Heart left ventricle (tissue), 16 donors: Measurements from ENCODE around the gene KEAP1. TPM values are rescaled to one million over a fixed set of nuclear protein-coding genes. Genes with fewer than 3 reads are reported as not detected.

Experiments
- ATAC-seq, 4 donors: fragments of 200-7000 bp; cut with Tn5 transposase; one replicate each; pipeline ENCODE4 v1.9.1; 2020 to 2022; ENCODE audit warnings: moderate library complexity in 4 of 4, mild to moderate bottlenecking in 3 of 4, moderate number of reproducible peaks in 1 of 4
- DNase-seq, 5 donors: peaks; one replicate each; pipeline ENCODE4 v3.0.0-alpha.2; 2020
- H3K27ac ChIP-seq, 12 donors: fragments of 200-600 bp; sonication (generic) in 4 of 12; one replicate each; pipeline versions ENCODE4 v1.5.0 to v1.8.0; 2016 to 2022; ENCODE audit warnings: mild to moderate bottlenecking in 2 of 12
- H3K27me3 ChIP-seq, 9 donors: fragments of 200-600 bp; sonication (generic) in 2 of 9; one replicate each; pipeline versions ENCODE4 v1.5.1 to v1.8.0; 2016 to 2022; ENCODE audit warnings: mild to moderate bottlenecking in 3 of 9
- H3K36me3 ChIP-seq, 9 donors: fragments of 200-600 bp; sonication (generic) in 2 of 9; one replicate each; pipeline versions ENCODE4 v1.5.0 to v1.8.0; 2018 to 2022; ENCODE audit warnings: mild to moderate bottlenecking in 2 of 9
- H3K4me1 ChIP-seq, 12 donors: fragments of 200-600 bp; sonication (generic) in 4 of 12; one replicate each; pipeline versions ENCODE4 v1.5.0 to v1.8.0; 2016 to 2022; ENCODE audit warnings: mild to moderate bottlenecking in 3 of 12
- H3K4me3 ChIP-seq, 12 donors: fragments of 200-600 bp; sonication (generic) in 4 of 12; one replicate each; pipeline versions ENCODE4 v1.5.0 to v1.8.0; 2017 to 2022; ENCODE audit warnings: mild to moderate bottlenecking in 9 of 12, moderate library complexity in 4 of 12
- H3K9me3 ChIP-seq, 12 donors: fragments of 200-600 bp; sonication (generic) in 4 of 12; one replicate each; pipeline versions ENCODE4 v1.5.0 to v1.8.0; 2016 to 2022; ENCODE audit warnings: mild to moderate bottlenecking in 1 of 12
- POLR2A ChIP-seq, 2 donors: fragments of 450-650 bp; IDR thresholded peaks; one replicate each; pipeline ENCODE4 v1.6.1; 2017; ENCODE audit warnings: antibody characterized with exemption in 2 of 2, mild to moderate bottlenecking in 2 of 2, moderate library complexity in 2 of 2
- WGBS, 4 donors: extraction: QIAGEN DNeasy Blood & Tissue Kit in 2 of 4; methylation state at CpG; one replicate each; pipeline versions ENCODE4 v1.1.5 to v1.1.7; 2013 to 2018; 5-methylcytosine and 5-hydroxymethylcytosine counted together
- intact Hi-C, 10 donors: fragments of 100-400 bp; cut with DNase I; formaldehyde crosslinking; loops; one replicate each; pipeline versions ENCODE4 v1.11.1 to v1.14.2; 2022
- polyA plus RNA-seq, 2 donors: library from polyadenylated mRNA; stranded (reverse); fragments of 200-250 nt; gene quantifications; one replicate each; pipeline ENCODE4 v1.2.3, GENCODE V29; 2013
- total RNA-seq, 9 donors: library from RNA; depleted of rRNA in 2 of 9; stranded (reverse); fragments of >200 nt in 2 of 9; fragmentation: NEBNext Ultra II Directional in 3 of 9; extraction: Animal tissue kit (Norgen Biotek cat#: 25700) in 3 of 9; gene quantifications; one replicate each; pipeline versions ENCODE4 v1.1.0 to v1.2.4, GENCODE V29; 2016 to 2023
- TF ChIP-seq, protein P1 (sequence below), 12 donors: fragments of 200-600 bp; sonication (generic) in 4 of 12; IDR thresholded peaks; one replicate each; pipeline versions ENCODE4 v1.5.0 to v1.8.0; 2018 to 2022; ENCODE audit warnings: antibody characterized with exemption in 12 of 12, mild to moderate bottlenecking in 5 of 12
- donor health status: ischemic (EF 13 %, LVEDD 7.1; RV severe dilation, severe dysfunction).
- donor health status: healthy with polysubstance abuse.
- donor health status: DM: no; HTN: yes; CAD: no.
- donor health status: DM: no; HTN: no; CAD: no.
- donor health status: ischemic (EF 25% LVEDD 6.9; RV normal size, moderate dysfunction).
- donor health status: ischemic (EF 25% LVEDD 5.7; RV mildly dilated, moderate dysfunction).
- donor health status: healthy.
- donor health status: DM: yes; HTN: yes; CAD: no.
- donor health status: ischemic (EF 35%, LVEDD 5.7; RV mildly dilated, moderate dysfunction).
- donor health status: nonischemic (EF 11% LVEDD 7.7; RV severe dilation, severe dysfunction).
- donor health status: DM: yes; HTN: yes; CAD: no.
- donor health status: PGD.
- donor health status: ischemic (EF 29% LVEDD 5.4; RV normal size, mild dysfunction).
- donor health status: nonischemic (EF 23%, LVEDD 6.1; RV moderate dilation, normal function).

Gene KEAP1
- total and polyA plus RNA-seq, 11 donors = 52.8 to 94.2 (median 67.6) TPM

DNA sequence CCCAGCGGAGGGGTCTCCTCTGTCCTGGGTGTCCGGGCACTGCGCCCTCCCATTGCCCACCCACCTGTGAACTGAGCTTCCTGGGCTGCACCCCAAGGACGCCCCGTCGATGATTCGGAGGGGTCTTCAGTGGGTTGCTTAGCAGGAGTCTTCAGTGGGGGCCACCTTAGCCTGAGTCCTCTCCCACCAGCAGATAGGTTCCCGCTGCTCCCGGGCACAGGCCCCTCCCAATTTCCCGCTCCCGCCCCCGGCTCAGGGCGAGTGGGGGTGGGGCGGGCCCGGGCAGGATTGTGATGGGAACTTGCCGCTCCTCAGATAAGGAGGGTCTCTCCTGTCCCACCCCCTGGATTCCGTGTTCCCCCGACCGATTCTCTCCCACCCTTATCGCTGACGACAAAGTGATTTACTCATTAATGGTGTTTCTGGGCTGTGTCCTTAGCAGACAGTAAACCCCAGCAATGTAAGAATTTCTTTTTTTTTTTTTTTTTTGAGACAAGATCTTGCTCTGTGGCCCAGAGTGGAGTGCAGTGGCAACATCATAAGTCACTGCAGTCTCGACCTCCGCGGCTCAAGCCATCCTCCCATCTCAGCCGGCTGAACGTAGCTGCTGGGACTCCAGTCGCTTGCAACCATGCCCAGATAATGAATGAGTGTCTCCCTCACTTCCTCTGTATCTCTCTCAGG is 14.7 kb upstream of the KEAP1 start:
- no peak for TF ChIP-seq POLR2A (IDR thresholded peaks at IDR 0.05)
- TF ChIP-seq, protein P1, sequence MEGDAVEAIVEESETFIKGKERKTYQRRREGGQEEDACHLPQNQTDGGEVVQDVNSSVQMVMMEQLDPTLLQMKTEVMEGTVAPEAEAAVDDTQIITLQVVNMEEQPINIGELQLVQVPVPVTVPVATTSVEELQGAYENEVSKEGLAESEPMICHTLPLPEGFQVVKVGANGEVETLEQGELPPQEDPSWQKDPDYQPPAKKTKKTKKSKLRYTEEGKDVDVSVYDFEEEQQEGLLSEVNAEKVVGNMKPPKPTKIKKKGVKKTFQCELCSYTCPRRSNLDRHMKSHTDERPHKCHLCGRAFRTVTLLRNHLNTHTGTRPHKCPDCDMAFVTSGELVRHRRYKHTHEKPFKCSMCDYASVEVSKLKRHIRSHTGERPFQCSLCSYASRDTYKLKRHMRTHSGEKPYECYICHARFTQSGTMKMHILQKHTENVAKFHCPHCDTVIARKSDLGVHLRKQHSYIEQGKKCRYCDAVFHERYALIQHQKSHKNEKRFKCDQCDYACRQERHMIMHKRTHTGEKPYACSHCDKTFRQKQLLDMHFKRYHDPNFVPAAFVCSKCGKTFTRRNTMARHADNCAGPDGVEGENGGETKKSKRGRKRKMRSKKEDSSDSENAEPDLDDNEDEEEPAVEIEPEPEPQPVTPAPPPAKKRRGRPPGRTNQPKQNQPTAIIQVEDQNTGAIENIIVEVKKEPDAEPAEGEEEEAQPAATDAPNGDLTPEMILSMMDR (IDR thresholded peaks at IDR 0.05) = no peak
- Histone ChIP-seq H3K27me3 (peaks cover 27 to 74% (median 63%) of the 10 kb centered on the region in 9 donors), H3K4me3 (peak overlapping the region; percentile 27 to 60 (median 48)), H3K36me3 (no peaks in the 10 kb centered on the region), H3K4me1 (peaks cover 0 to 37% (median 15%) of the 10 kb centered on the region in 12 donors), H3K27ac (peak overlapping the region in 4 of 12 donors; percentile 33 to 63 (median 42)), H3K9me3 (no peaks in the 10 kb centered on the region)
- WGBS, 4 donors = 1 to 3% (median 2%) methylated on average over 22 to 27 of the region's 27 CpGs
- ATAC-seq (peak in 3 of 4 donors; percentile 35 to 68 (median 61)), DNase-seq (peak in 2 of 5 donors; percentile 39 to 52)
- intact Hi-C loops = no loop called here

DNA sequence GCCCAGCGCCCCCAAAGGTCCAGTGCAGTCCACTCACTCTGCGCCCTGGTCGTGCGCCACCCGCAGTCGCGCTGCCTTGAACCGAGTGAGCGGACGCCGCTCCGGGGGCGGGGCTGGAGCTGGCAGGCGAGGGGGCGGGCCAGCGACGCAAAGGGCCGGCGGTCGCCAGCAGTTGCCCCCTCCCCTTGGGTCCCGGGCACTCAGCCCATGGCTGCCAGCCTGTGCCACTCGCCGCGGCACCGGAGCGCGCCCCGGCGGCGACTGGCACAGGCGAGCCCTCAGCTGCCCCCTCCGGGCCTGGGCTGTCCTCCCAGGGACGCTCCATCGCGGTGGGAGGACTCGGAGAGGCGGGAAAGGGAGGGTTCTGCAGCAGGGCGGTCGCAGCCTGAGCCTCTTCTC is 14.2 kb upstream of the KEAP1 start, which contains the start of gene S1PR5:
Gene S1PR5, minus strand, starts transcription at position 87 of the 399 bp plus-strand sequence. CDS start 2,436 bp downstream, outside the sequence.
- H3K9me3 ChIP-seq = no peaks in the 10 kb centered on the region
- H3K27me3 ChIP-seq = peaks cover 27 to 78% (median 67%) of the 10 kb centered on the region in 9 donors
- peak within 1 kb of the TSS; percentile 27 to 60 (median 48) for H3K4me3 ChIP-seq
- H3K4me1 ChIP-seq = peaks cover 0 to 37% (median 15%) of the 10 kb centered on the region in 12 donors
- TF ChIP-seq, protein P1 (IDR thresholded peaks at IDR 0.05) = no peak
- no peak for TF ChIP-seq POLR2A (IDR thresholded peaks at IDR 0.05)
- peak within 1 kb of the TSS in 4 of 12 donors; percentile 33 to 63 (median 42) for H3K27ac ChIP-seq
- peak in 2 of 5 donors; percentile 38 to 44 for DNase-seq
- peak in 3 of 4 donors; percentile 21 to 68 (median 42) for ATAC-seq
- 0 to 2% (median 1%) methylated on average over 8 to 39 of the region's 39 CpGs for WGBS, 4 donors
- intact Hi-C loops = no loop called here
- no peaks in the 10 kb centered on the region for H3K36me3 ChIP-seq

DNA sequence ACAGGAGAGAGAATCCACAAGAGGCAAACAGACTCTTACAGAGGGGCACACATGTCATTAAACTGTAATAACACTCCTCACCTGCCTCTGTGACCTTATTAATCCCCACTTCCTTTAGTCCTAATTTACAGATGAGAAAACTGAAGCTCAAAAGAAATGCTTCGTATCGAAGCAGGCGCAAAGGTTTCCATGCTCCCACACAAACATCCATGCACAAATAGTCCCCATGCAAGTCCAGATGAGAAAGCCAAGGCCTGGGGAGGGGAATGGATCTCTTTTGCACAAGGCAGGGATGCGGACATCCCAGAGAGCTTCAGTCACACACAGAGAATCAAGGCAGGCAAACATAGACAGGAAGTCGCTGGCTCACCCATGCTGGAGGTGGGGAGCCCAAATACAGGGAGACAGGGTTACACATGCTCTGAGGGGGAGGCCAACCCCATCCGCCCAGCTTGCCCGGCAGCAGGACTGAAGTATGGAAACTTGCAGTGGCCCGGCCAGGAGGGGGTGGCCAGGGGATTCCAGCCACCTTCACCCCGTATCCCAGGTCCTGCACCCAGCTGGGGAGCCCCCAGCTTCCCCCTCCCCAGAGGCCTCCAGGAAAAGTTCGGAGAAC is 13.6 kb upstream of the KEAP1 start:
- peaks cover 27 to 82% (median 67%) of the 10 kb centered on the region in 9 donors for H3K27me3 ChIP-seq
- ATAC-seq (no peak), DNase-seq (no peak)
- no peaks in the 10 kb centered on the region for H3K36me3 ChIP-seq
- H3K9me3 ChIP-seq = no peaks in the 10 kb centered on the region
- WGBS, 4 donors = 42 to 46% (median 45%) methylated on average over 9 to 10 of the region's 10 CpGs
- H3K4me3 ChIP-seq = peak overlapping the region in 11 of 12 donors; percentile 27 to 60 (median 49)
- H3K4me1 ChIP-seq = peaks cover 0 to 37% (median 15%) of the 10 kb centered on the region in 12 donors
- H3K27ac ChIP-seq = peak overlapping the region in 4 of 12 donors; percentile 33 to 63 (median 42)
- TF ChIP-seq, protein P1 (IDR thresholded peaks at IDR 0.05) = no peak
- no peak for TF ChIP-seq POLR2A (IDR thresholded peaks at IDR 0.05)
- intact Hi-C loops = no loop called here

DNA sequence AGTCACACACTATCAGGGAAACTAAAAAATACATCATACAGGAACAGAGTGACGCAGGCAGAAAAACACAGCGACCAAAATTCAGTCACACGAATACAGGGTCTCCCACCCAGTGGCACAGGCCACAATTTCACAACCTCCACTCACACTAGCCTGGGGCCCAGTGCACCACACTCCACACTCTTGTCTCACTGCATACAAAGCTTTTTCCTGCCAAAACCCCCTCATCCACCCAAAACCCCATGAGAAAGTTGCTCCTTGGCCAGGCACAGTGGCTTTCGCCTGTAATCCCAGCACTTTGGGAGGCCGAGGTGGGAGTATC is 12.9 kb upstream of the KEAP1 start:
- no peak for ATAC-seq
- Histone ChIP-seq H3K4me1 (peaks cover 0 to 37% (median 15%) of the 10 kb centered on the region in 12 donors), H3K36me3 (no peaks in the 10 kb centered on the region), H3K9me3 (no peaks in the 10 kb centered on the region), H3K4me3 (peak overlapping the region in 1 of 12 donors; percentile 58), H3K27me3 (peaks cover 27 to 82% (median 67%) of the 10 kb centered on the region in 9 donors), H3K27ac (peak overlapping the region in 1 of 12 donors; percentile 44)
- DNase-seq = no peak
- intact Hi-C loops = no loop called here
- TF ChIP-seq, protein P1 (IDR thresholded peaks at IDR 0.05) = no peak
- no peak for TF ChIP-seq POLR2A (IDR thresholded peaks at IDR 0.05)
- 88 to 95% (median 93%) methylated on average over 5 of the region's 5 CpGs for WGBS, 4 donors
